T-helper 9 cell (primary cell): ENCODE results near the gene PRXL2B.

Source experiments
- DNase-seq: peaks from one replicate; pipeline ENCODE4 v3.0.0-alpha.2; 2020

PRXL2B gene

DNA sequence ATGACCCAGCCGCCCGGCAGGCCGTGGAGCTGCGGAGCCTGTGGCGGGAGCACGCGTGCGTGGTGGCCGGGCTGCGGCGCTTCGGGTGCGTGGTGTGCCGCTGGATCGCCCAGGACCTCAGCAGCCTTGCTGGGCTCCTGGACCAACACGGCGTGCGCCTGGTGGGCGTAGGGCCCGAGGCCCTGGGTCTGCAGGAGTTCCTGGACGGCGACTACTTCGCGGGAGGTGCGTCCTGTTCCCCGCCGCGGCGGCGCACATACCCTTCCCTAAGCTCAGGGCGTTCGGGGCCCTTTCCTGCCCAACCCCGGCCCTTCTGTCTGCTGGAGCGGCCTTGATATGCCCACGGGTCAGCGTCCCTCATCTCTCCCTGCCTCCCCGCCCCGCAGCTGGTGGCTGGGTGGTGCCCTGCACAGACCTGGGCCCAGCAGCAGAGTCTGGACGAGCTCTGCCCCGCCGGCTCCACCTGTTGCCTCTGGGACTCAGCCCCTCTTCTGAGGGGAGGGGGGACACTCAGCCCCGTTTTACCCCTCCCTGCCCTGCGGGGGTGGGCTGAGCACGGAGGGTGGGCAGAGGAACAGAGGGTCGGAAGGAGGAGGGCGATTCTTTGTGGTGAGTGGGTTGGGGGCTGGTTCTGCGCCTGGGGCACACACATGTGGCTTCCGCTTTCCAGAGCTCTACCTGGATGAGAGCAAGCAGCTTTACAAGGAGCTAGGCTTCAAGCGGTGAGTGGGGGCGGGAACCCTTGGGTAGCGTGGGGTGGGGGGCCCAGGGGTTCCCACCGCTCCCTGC, 688 bp downstream of the PRXL2B start:
- no peak for DNase-seq

DNA sequence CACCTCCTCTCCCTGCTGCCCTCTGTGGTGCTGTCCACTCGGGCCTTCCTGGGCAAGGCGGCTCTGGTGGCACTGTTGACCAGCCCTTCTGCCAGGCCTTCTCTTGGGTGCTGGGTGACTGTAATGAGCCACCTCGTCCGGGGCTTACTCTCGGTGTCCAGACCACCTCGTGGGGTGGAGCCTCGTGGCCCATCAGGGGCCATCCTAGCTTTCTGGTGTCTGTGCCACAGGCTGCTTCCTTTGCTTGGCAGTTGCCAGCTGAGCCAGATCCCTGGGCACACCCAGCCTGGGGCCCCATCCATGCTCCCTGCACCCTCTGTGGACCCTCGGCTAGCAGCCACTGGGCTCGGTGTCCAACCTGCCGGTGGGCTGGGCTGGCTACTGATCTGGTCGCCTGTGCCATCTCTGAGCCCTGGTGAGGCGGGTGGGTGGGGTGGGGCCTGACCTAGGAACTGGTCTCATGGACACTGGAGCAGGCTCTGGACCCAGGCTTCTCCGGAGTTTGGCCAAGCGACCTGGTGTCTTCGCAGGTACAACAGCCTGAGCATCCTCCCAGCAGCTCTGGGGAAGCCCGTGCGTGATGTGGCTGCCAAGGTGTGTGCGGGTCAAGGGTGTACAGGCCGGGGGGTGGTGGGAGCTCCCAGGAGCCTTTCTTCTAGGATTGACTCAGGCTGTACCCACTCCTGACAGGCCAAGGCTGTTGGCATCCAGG, 1.4 kb downstream of the PRXL2B start:
- no peak for DNase-seq

DNA sequence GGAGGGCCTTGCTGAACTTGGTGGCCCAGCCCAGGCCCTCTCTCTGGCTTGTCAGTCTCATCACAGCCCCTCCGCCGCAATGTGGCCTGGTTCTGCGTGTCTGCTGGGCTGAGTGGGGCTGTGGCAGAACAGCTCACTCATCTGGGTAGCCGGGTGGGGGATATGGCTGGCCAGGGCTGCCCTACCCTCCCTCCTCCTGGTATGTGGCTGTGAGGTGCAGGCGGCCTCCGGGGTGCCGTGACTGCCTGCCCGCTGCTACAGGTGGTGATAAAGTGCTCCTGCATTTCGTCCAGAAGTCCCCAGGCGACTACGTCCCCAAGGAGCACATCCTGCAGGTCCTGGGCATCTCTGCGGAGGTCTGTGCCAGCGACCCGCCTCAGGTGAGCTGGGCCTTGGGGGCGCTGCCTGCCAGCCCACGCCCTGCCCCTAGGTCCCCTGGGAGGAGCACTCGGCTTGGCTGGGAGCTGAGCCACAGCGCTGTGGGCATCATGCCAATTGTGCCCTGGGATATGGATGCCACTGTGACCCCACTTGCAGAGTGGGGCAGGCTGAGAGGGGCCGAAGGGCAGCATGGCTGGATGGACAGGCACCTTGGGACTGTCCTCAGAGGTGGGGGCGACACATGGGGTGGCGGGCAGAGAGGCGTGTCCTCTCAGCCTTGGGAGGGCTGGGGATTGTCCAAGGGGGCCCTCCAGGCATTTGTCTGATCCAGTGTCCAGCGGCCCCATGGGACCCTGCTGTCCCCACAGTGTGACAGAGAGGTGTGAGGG, 2.3 kb downstream of the PRXL2B start:
- no peak for DNase-seq

DNA sequence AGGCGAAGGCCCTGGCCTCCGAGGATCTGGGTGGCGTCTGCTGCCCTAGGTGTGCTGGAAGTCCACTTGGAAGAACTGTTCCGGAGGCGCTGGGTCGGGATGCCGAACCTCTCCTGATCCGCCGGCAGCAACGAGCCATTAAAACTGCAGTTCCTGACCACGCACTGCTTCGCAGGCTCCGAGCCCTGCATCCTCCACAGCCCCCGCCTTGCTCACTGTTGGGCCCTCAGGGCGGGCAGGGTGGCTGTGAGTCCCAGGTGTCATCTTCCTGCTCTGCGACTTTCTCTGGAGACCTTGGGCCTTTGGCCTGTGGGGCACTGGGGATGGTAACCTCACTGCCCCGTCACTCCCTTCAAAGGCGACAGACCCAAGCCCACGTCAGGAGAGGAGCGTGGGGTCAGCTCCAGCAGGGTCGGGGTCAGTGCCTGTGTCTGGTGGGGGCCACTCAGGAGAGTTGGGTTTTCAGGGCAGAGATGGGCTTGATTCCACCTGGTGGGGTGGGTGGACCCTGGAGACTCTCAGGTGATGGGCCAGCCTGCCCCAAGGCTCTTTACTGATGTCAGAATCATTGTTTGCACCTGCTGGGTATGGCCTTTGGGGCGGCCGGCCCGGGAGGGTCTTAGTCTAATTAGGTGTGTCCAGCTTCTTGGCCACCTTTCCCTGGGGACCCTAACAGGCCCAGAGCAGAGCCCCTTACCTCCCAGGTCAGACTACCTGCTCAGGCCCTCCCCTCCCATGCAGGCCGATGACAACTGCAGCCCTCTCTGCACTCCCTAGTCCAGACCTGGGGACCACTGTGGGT, 3.1 kb downstream of the PRXL2B start:
- no peak for DNase-seq

DNA sequence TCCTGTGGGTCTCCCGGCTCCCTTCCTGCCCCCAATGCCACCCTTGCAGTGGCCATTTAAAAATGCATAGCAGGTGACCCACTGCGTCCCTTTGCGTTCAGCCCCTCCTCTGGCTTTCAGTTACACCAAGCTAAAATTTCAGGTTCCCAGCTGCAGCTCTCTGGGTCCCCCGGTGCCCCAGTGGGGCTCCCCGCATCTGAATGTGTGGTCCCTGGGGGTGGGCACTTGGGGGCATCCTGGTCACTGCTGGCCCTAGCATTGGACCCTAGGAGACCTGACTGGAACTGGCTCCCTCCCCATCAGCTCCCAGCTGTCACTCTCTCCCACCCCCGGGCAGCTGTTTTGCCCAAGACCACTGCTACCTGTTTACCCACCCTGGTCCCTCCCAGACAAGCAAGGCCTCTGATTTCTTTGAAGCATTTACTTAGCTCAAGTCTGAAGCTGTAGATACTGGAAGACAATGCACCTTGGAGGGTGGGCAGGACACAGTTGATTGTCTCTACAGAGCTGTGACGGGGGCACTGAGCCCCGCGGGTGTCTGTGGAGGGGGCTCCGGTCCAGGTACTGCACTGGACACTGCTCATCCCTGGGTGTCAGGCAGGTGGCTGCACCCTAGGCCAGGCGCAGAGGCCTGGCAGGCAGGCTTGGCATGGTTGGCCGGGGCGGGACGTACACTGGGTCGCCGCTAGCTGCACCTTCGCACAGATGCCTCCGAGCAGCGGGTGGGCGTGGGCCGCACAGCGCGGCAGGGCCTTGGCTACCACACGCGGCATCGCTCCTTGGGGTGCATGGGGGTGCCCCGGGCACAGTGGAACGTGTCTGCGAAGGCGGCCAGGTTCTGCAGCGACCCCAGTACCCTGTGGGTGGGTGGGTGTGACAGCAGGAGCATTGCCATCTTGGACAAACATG, 3.9 kb downstream of the PRXL2B start:
- no peak for DNase-seq

DNA sequence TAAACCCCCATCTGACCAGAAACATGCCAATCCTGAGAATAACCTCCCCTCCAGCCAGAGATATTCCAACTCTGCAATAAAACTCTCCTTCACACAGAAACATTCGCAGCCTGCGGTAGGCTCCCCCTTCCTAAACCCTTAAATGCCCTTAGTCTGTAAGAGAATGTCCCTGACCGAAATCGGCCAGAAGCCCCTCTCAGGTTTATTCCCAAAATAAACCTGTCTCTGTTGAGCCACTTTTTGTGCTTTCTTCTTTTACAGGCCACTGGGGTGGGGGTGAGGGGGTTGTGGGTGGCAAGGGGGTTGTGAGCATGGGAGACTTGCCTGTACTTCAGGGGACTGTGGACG, 4.6 kb downstream of the PRXL2B start:
- DNase-seq: no peak

DNA sequence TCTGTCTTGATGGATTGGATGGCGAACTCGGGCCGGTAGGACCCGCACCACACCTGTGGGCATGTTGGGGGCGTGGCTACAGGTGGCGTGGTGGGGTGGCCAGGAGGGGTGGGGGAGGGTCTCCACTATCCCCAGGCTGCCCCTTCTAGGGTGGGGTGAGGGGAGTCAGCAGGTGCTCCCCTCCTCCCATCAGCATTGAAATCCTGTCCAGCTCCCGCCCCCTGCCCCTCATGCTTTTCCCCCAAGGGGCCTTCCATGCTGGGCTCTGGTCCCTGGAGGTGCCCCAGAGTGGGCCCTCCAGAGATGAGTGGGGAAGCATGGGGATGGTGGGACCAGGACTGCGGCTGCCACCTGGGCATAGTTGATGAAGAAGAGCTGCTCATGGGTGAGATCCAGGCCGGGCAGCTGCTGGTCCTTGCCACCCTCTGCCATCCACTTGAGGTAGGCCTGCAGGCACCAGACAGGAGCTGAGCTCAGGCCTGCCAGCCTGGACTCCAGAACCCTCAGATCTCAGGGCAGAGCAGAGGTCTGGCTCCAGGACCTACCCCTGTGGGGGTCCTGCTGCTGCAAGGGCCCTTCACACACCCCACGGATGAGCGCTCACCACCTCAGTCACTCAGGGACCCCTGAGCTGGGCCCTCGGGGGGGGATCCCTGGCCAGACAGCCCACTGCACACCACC, 5.1 kb downstream of the PRXL2B start:
- no peak for DNase-seq

DNA sequence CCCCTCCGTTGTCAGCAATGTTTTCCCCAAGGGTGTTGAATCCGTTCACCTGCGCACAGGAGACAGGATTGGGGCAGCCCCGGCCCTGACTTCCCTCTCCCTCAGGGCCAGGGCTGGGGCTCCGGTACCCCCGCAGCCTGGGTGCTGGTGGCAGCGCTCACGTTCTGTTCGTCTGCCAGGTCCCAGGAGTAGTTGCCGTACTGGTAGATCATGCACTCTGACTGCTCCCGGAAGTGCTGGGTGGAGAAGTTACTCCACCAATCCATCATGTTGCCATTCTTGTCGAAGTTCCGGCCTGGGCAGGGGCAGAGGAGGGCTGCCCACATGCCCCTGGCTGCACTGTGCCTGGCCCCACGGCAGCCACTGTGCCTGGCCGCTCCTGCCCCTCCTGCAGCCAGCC, 6.1 kb downstream of the PRXL2B start:
- no peak for DNase-seq

DNA sequence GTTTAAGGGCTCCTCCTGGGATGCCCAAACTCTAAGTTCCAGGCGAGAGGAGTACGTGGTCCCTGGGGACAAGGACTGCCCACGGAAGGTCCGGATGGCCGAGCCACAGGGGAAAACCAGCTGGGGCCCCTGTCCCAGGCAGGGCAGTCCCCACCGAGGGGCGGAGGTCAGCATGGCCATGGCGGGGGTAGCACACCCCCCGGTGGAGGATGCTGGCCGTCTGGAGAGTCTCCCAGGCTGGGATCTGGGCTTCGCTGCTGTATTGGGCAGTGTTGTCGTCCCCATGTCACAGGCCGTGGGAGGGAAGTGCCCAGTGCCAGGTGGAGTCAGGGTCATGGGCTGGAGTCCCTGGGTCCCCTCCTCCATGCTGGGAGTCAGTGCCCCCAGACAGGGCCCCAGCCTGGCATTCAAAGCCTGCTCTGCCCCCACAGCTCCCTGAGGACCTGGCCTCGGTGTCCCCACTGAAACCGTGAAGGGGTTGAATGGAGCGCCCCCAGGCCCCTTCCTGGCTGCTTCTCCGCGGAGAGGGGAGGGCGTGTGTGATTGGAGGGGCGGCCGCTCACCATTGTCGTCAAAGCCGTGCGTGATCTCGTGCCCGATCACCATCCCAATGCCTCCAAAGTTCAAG, 6.8 kb downstream of the PRXL2B start:
- no peak for DNase-seq

DNA sequence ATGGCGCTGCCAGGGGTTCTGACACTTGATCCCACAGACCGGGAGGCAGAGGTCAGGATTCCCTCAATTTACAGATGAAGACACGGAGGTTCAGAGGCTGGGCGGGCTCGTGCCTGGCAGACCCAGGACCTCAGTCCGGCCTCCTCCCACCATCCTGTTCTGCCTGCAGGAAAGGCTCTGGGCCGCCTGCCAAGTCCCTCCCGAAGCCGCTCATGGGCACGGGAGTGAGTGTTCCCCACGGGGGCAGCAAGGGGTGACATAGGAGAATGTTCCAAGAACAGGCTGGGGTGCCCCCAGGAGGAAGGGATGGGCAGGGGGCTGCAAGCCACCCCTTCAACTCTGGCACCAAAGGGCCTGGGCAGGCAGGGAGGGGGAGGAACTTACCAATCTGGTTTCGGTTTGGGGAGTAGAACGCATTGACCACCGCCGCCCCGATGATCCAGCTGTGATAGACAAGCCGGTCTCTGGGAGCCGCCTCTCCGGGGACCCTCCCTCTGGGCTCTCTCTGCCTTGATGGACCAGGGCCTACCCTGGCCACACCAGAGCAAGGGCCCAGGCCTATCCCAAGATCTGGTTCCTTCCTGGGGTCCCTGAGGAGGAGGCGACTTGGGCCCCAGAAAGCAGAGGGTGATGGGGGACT, 7.5 kb downstream of the PRXL2B start:
- no peak for DNase-seq

DNA sequence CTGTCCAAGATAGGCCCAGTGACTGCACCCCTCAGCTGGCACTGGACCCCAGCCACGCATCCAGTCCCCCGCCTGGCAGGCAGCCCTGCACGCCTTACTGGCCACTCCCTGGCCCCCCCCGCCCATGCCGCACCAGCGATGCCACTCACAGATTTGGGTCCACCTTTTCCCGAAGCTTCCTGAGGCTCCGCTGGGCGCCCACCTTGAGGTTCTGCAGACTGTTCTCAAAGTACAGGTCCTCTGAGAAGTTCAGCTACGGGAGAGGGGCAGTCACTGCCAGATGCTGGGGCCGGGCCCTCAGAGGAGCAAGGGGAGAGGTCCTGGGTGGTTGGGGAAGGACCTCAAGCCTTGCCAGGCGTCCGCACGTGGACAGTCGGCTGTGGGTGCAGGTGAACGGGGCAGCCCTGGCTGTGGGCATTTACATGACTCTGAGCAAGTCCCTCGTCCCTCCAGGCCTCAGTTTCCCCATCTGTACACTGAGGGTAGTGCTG, 8.1 kb downstream of the PRXL2B start:
- DNase-seq: no peak

DNA sequence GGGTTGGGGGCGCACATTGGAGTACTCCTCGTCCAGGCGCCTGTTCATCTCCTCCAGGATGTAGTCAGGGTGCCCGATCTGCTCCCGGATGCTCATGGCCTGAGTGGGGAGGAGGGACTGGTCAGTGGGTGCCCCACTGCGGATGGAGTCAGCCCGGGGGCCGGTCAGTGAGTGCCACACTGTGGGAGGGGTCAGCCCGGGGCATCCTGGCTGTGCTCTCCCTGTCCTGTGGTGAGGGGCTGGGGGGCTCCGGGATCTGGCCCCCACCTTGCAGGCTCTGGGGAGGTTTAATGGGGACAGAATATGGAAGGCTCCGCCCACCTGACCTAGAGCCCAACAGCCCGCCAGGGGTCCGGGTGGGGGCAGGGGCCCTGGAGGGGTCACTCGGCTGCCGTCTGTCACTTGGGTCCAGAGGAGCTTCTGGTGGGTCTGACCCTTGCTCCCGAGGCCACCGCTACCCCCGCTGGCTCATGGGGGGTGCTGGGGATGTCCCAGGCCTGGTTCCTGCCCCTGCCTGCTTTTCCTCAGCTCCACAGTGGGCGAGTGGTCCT, 8.8 kb downstream of the PRXL2B start:
- no peak for DNase-seq

DNA sequence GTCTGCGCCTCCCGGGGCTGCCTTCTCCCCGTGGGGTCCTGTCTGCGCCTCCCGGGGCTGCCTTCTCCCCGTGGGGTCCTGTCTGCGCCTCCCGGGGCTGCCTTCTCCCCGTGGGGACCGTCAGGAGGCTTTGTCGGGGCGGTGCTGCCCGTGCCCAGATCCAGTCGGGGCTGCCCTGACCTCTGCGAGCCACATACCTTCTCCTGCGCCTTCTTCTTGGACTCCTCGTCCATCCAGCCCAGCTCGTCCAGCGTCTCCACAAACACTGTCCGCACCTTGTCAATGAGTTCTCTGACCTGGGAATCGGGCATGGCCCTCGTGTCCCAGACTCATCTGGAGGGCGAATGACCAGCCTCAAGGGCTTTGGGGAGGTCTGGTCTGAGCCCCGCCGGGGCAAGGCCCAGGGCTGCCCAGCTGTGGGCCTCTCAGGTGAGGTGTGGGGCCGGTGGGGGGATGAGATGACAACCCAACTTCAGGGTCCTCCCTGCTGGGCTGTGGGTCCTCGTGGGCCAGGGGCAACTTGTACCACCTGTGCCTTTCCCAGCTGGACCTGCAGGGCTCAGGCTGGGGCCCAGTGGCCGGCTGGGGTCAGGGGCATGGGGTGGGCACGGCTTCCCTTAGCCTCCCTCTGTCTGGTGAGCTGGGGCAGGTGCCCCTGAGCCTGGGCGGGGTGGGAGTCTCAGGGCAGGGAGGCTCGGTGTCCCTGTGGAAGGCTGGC, 9.4 kb downstream of the PRXL2B start:
- no peak for DNase-seq

DNA sequence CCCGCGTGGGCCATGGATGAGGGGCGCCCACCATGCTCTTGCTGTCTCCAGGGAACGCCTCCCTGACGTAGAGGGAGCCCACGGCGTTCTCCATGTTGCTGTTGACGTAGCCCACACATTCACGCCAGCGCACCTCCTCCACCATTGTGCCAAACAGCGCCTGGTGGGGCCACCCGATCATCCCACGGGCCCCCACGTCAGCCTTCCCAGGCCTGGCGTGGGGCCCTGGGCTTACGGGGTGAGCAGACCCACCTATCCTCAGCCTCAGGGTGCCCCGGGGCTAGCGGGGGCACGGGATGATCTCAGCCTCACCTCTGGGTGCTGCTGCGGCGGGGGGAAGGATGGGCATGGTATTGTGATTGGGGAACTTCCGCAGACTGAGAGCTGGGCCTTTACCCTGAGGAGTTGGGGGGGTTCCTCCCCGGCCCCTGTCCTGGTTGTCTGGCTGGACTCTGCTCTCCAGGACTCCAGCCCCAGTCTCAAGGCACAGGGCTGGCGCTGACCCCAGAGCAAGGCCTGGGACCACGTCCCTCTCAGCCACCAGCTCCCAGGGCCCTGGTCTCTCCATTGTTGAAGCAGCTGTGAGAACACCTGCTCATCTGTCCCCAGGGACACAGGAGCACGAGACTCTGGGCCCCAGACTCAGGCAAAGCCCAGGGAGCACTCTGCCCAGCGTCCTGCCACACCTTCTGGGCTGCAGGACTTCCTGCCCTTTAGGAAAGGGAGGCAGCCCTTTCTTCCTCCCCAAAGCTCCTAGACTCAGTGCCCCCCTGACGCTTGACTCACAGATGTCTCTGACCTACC, 10.2 kb downstream of the PRXL2B start:
- DNase-seq: no peak

DNA sequence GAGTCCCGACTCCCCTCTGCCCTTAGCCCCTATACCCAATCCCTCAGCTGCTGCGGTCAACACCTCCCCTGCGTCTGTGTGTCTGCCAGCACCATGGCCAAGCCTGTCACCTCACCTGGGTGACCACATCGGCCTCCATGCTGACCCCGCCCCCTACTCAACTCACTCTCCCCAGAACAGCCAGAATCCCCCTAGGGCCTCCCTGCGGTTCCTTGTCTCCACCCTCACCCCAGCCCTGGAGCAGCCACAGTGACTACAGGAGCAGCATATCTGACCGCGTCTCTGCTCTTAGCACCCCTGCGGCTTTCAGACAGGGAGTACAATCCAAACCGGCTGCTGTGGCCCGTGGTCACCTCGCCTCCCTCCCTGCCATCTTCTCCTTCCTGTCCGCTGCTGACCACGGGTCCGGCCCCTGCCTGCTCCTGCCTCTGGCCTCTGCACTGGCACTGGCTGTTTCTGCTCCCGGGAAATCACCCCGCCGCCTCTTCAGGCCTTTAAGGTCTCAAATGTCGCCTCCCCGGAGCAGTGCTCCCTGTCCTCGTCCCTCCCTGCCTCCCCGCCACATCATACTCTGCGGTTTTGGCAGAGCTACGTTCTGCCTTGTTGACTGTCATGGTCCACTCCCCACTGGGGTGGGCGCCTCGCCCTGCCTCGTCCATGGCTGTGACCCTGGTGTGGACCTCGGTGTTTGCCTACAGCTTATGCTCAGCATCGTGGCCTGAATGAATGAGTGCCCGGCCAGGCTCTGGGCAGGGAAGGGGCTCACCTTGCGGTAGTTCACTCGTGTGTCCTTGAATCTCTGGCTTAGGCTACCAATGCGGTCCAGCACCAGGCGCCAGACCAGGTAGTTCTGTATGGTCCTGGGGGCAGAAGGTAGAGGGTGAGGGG, 11.1 kb downstream of the PRXL2B start:
- DNase-seq: no peak

DNA sequence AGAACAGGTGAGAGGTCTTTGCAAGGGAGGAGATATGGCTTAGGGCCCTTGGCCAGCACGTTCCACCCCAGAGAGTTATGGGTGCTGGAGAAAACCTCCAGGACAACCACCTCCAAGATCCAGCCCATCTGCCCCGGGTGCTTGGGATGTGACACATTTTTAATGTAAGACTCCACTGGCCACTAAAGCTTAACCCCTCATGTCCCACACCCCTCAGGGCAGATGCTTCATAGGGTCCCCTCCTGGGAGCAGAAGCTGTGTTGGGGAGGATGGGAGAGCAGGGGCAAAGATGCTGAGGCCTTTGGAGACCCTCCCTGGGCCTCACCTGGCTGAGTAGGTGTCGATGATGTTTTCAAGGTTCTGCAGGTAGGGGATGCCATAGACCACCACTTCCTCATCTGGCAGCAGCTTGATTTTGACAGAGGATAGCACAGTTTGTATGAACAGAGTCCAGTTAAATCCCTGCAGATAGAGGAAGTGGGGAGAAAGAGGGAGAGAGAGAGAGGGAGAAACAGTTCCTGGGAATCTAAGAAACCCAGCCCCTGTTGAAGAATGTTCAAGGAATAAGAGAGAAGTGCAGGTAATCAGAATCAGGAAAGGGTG, 11.9 kb downstream of the PRXL2B start:
- no peak for DNase-seq
